ENCODE data around the gene DGKZ.

Gene DGKZ

DNA sequence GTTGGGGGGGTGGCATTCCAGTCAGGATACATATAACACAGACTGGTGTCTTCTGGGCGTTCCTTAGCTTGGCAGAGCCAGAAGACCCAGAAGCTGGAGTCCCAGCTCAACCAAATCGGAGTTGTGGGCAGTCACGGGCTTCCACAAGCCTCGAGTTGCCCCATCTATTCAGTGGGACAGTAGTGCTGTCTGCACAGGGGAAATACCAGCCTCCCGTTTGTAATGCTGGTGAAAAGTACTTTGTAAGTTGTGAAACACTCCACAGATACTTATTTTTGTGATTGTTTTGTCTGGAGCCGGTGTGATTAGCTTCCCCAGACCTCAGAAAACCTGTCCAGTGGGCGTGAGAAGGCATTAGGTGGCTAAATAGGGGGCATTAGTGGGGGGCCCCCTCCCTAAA is 13.6 kb downstream of the DGKZ start:
- H3K9ac ChIP-seq (ENCODE audit: low read depth, low read length), result no peak overlapping the region
- H3K9me3 ChIP-seq (ENCODE audit: control insufficient read depth, insufficient read depth, low read length), result no peaks in the 10 kb centered on the region
- peaks cover 10% of the 10 kb centered on the region; the same call in 1 of the 2 replicates for H3K4me1 ChIP-seq (ENCODE audit: control insufficient read depth, insufficient read depth, low read length)
- no peaks in the 10 kb centered on the region for H3K27me3 ChIP-seq (ENCODE audit: control insufficient read depth, insufficient read depth, low read length)
- H3K27ac ChIP-seq (ENCODE audit: low read depth, low read length), result peak overlapping the region; percentile 41
- H3K4me3 ChIP-seq (ENCODE audit: low read depth, low read length), result no peak overlapping the region
- H3K36me3 ChIP-seq (ENCODE audit: control insufficient read depth, insufficient read depth, low read length), result peaks cover 5% of the 10 kb centered on the region

DNA sequence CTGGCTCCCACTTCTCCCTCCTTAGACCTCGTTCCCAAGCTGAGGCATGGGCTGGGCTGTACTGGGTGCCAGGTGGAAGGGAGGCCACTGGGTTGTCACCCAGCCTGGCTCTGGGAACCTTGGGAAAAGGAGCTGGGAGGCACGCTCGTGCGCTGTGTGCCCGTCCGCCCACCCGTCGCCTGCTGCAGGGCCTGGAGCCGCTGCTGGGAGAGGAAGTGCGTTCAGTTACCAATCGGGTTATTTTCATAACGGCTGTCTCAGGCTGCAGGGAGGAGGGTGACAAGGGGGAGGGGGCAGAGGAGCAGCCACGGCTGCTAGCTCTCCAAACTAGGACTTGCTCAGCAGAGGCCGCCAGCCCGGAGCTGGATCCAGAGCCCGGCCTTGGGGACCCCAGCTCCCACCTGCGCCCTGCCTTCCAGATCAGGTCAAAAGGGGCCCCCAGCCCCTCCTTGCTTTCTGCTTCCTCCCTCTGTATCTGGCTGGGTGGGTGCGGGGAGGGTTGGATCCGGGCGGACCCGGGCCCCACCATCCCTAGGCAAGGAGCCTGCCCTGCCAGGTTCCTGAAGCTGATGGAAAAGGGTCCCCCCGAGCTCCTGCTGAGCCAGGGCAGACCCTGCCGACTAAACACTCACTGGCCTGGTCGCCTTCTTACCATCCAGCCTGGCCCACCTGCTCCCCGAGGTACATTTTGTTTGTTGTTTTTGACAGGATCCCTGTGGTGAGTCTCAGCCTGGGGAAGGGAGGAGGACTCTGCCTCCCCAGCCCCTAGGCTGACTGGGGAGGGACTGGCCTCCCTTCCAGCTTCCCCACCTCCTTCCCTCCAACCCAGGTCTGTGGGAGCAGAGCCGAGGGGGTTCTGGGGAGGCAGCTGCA is 14.3 kb downstream of the DGKZ start:
- Histone ChIP-seq H3K9me3 (ENCODE audit: control insufficient read depth, insufficient read depth, low read length) (no peaks in the 10 kb centered on the region), H3K4me1 (ENCODE audit: control insufficient read depth, insufficient read depth, low read length) (peaks cover 10% of the 10 kb centered on the region; the same call in 1 of the 2 replicates), H3K36me3 (ENCODE audit: control insufficient read depth, insufficient read depth, low read length) (peaks cover under 1% of the 10 kb centered on the region), H3K27me3 (ENCODE audit: control insufficient read depth, insufficient read depth, low read length) (no peaks in the 10 kb centered on the region), H3K27ac (ENCODE audit: low read depth, low read length) (peak overlapping the region; percentile 41), H3K4me3 (ENCODE audit: low read depth, low read length) (no peak overlapping the region), H3K9ac (ENCODE audit: low read depth, low read length) (no peak overlapping the region)

GRCh38 chr11:46362156-46363030 is 15.1 kb downstream of the DGKZ start:
- H3K9ac ChIP-seq (ENCODE audit: low read depth, low read length), result no peak overlapping the region
- no peaks in the 10 kb centered on the region for H3K27me3 ChIP-seq (ENCODE audit: control insufficient read depth, insufficient read depth, low read length)
- H3K27ac ChIP-seq (ENCODE audit: low read depth, low read length), result peak overlapping the region; percentile 47
- no peaks in the 10 kb centered on the region for H3K9me3 ChIP-seq (ENCODE audit: control insufficient read depth, insufficient read depth, low read length)
- H3K4me3 ChIP-seq (ENCODE audit: low read depth, low read length), result no peak overlapping the region
- peaks cover 10% of the 10 kb centered on the region; the same call in 1 of the 2 replicates for H3K4me1 ChIP-seq (ENCODE audit: control insufficient read depth, insufficient read depth, low read length)
- no peaks in the 10 kb centered on the region; the same call in 1 of the 2 replicates for H3K36me3 ChIP-seq (ENCODE audit: control insufficient read depth, insufficient read depth, low read length)

DNA sequence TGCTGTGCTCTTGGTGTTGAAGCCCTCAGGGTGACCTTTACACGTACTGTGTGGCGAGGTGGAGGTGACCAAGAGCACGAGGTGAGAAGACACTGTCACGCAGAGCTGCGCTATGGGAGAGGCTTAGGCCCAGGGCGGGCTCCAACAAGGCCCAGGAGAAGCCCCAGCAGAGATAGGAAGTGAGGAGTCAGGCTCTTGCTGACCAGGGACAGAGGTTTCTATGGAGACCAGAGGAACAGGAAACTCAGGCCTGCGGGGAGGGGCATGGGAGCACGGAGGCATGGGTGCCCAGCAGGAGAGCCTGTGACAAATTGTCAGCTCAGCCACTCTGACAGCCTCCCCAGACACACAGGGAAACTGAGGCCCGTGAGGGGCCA is 15.8 kb downstream of the DGKZ start:
- H3K36me3 ChIP-seq (ENCODE audit: control insufficient read depth, insufficient read depth, low read length), result peaks cover 3% of the 10 kb centered on the region
- peaks cover 10% of the 10 kb centered on the region; the same call in 1 of the 2 replicates for H3K4me1 ChIP-seq (ENCODE audit: control insufficient read depth, insufficient read depth, low read length)
- no peaks in the 10 kb centered on the region for H3K27me3 ChIP-seq (ENCODE audit: control insufficient read depth, insufficient read depth, low read length)
- H3K9me3 ChIP-seq (ENCODE audit: control insufficient read depth, insufficient read depth, low read length), result no peaks in the 10 kb centered on the region
- no peak overlapping the region for H3K9ac ChIP-seq (ENCODE audit: low read depth, low read length)
- H3K4me3 ChIP-seq (ENCODE audit: low read depth, low read length), result no peak overlapping the region
- H3K27ac ChIP-seq (ENCODE audit: low read depth, low read length), result peak overlapping the region; percentile 47

GRCh38 chr11:46363455-46364005 is 16.3 kb downstream of the DGKZ start:
- Histone ChIP-seq H3K27me3 (ENCODE audit: control insufficient read depth, insufficient read depth, low read length) (no peaks in the 10 kb centered on the region), H3K9me3 (ENCODE audit: control insufficient read depth, insufficient read depth, low read length) (no peaks in the 10 kb centered on the region), H3K4me3 (ENCODE audit: low read depth, low read length) (no peak overlapping the region), H3K36me3 (ENCODE audit: control insufficient read depth, insufficient read depth, low read length) (peaks cover 8% of the 10 kb centered on the region), H3K9ac (ENCODE audit: low read depth, low read length) (no peak overlapping the region), H3K27ac (ENCODE audit: low read depth, low read length) (no peak overlapping the region), H3K4me1 (ENCODE audit: control insufficient read depth, insufficient read depth, low read length) (peaks cover 10% of the 10 kb centered on the region; the same call in 1 of the 2 replicates)

GRCh38 chr11:46364056-46364455 is 16.8 kb downstream of the DGKZ start:
- Histone ChIP-seq H3K9me3 (ENCODE audit: control insufficient read depth, insufficient read depth, low read length) (no peaks in the 10 kb centered on the region), H3K27me3 (ENCODE audit: control insufficient read depth, insufficient read depth, low read length) (no peaks in the 10 kb centered on the region), H3K36me3 (ENCODE audit: control insufficient read depth, insufficient read depth, low read length) (peaks cover 10% of the 10 kb centered on the region), H3K4me1 (ENCODE audit: control insufficient read depth, insufficient read depth, low read length) (peaks cover 10% of the 10 kb centered on the region; the same call in 1 of the 2 replicates), H3K9ac (ENCODE audit: low read depth, low read length) (no peak overlapping the region), H3K27ac (ENCODE audit: low read depth, low read length) (no peak overlapping the region), H3K4me3 (ENCODE audit: low read depth, low read length) (no peak overlapping the region)

- Histone ChIP-seq H3K27me3 (ENCODE audit: control insufficient read depth, insufficient read depth, low read length) (no peaks in the 10 kb centered on the region), H3K4me3 (ENCODE audit: low read depth, low read length) (no peak overlapping the region), H3K36me3 (ENCODE audit: control insufficient read depth, insufficient read depth, low read length) (peaks cover 14% of the 10 kb centered on the region), H3K4me1 (ENCODE audit: control insufficient read depth, insufficient read depth, low read length) (peaks cover 13% of the 10 kb centered on the region; the same call in 1 of the 2 replicates), H3K27ac (ENCODE audit: low read depth, low read length) (no peak overlapping the region), H3K9me3 (ENCODE audit: control insufficient read depth, insufficient read depth, low read length) (no peaks in the 10 kb centered on the region), H3K9ac (ENCODE audit: low read depth, low read length) (no peak overlapping the region)
These were observed 17.5 kb downstream of the DGKZ start for GRCh38 chr11:46364791-46365190.

DNA sequence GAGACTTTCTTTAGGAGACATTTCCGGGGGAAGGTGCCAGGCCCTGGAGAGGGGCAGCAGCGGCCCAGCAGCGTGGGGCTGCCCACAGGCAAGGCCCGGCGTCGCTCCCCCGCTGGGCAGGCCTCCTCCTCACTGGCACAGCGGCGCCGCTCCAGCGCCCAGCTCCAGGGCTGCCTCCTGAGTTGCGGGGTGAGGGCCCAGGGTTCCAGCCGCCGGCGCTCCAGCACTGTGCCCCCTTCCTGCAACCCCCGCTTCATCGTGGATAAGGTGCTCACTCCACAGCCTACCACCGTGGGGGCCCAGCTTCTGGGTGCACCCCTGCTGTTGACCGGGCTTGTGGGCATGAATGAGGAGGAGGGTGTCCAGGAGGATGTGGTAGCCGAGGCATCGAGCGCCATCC is 19.0 kb downstream of the DGKZ start:
- Histone ChIP-seq H3K9me3 (ENCODE audit: control insufficient read depth, insufficient read depth, low read length) (no peaks in the 10 kb centered on the region), H3K36me3 (ENCODE audit: control insufficient read depth, insufficient read depth, low read length) (peaks cover 23% of the 10 kb centered on the region), H3K27ac (ENCODE audit: low read depth, low read length) (no peak overlapping the region), H3K27me3 (ENCODE audit: control insufficient read depth, insufficient read depth, low read length) (no peaks in the 10 kb centered on the region), H3K9ac (ENCODE audit: low read depth, low read length) (no peak overlapping the region), H3K4me3 (ENCODE audit: low read depth, low read length) (no peak overlapping the region), H3K4me1 (ENCODE audit: control insufficient read depth, insufficient read depth, low read length) (peaks cover 10% of the 10 kb centered on the region; the same call in 1 of the 2 replicates)

DNA sequence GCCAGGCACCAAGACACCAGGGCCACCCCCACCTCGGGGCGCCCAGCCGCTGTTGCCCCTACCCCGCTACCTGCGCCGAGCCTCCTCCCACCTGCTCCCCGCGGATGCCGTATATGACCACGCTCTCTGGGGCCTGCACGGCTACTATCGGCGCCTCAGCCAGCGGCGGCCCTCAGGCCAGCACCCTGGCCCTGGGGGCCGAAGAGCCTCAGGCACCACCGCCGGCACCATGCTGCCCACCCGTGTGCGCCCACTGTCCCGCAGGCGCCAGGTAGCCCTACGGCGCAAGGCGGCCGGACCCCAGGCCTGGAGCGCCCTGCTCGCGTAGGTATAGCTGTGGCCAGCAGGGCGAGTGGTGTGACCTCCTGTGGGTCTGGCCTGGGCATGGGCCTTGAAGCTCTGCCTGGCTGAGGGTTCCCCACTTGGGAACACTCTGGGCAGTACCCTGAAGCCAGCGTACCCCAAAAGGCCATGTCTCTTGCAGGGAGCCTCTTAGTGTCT is 19.4 kb downstream of the DGKZ start:
- peaks cover 8% of the 10 kb centered on the region; the same call in 1 of the 2 replicates for H3K4me1 ChIP-seq (ENCODE audit: control insufficient read depth, insufficient read depth, low read length)
- no peak overlapping the region for H3K4me3 ChIP-seq (ENCODE audit: low read depth, low read length)
- H3K9me3 ChIP-seq (ENCODE audit: control insufficient read depth, insufficient read depth, low read length), result no peaks in the 10 kb centered on the region
- no peak overlapping the region for H3K27ac ChIP-seq (ENCODE audit: low read depth, low read length)
- no peaks in the 10 kb centered on the region for H3K27me3 ChIP-seq (ENCODE audit: control insufficient read depth, insufficient read depth, low read length)
- H3K9ac ChIP-seq (ENCODE audit: low read depth, low read length), result no peak overlapping the region
- peaks cover 28% of the 10 kb centered on the region for H3K36me3 ChIP-seq (ENCODE audit: control insufficient read depth, insufficient read depth, low read length)

GRCh38 chr11:46367244-46367915 is 20.1 kb downstream of the DGKZ start:
- Histone ChIP-seq H3K9me3 (ENCODE audit: control insufficient read depth, insufficient read depth, low read length) (no peaks in the 10 kb centered on the region), H3K4me1 (ENCODE audit: control insufficient read depth, insufficient read depth, low read length) (peaks cover 5% of the 10 kb centered on the region; the same call in 1 of the 2 replicates), H3K9ac (ENCODE audit: low read depth, low read length) (no peak overlapping the region), H3K36me3 (ENCODE audit: control insufficient read depth, insufficient read depth, low read length) (peaks cover 33% of the 10 kb centered on the region), H3K4me3 (ENCODE audit: low read depth, low read length) (no peak overlapping the region), H3K27ac (ENCODE audit: low read depth, low read length) (no peak overlapping the region), H3K27me3 (ENCODE audit: control insufficient read depth, insufficient read depth, low read length) (no peaks in the 10 kb centered on the region)
